Left lung (tissue), 10 donors: ENCODE results near the gene JARID2. TPM values are rescaled to one million over a fixed set of nuclear protein-coding genes. Genes with fewer than 3 reads are reported as not detected.
A peak's percentile ranks its signal among the peaks of the same experiment; 100 is the strongest.

Source experiments
- ATAC-seq: fragments of 200-7000 bp; cut with Tn5 transposase; one replicate; pipeline ENCODE4 v1.9.1; 2020; ENCODE audit warnings: moderate library complexity
- DNase-seq, 4 donors: peaks; one replicate each; pipeline ENCODE4 v3.0.0-alpha.2; 2013 to 2020
- H3K27ac ChIP-seq, 2 donors: fragments of 200-600 bp; sonication (generic) in 1 of 2; one replicate each; pipeline versions ENCODE4 v1.5.0 to v1.8.0; 2020 to 2021
- H3K27me3 ChIP-seq, 2 donors: fragments of 200-600 bp; sonication (generic) in 1 of 2; one replicate each; pipeline versions ENCODE4 v1.5.0 to v1.8.0; 2020 to 2021
- H3K36me3 ChIP-seq, 2 donors: fragments of 200-600 bp; sonication (generic) in 1 of 2; one replicate each; pipeline versions ENCODE4 v1.5.0 to v1.8.0; 2020 to 2021
- H3K4me1 ChIP-seq, 2 donors: fragments of 200-600 bp; one replicate each; pipeline ENCODE4 v1.8.0; 2021
- H3K4me3 ChIP-seq, 2 donors: fragments of 200-600 bp; sonication (generic) in 1 of 2; one replicate each; pipeline versions ENCODE4 v1.5.0 to v1.8.0; 2020 to 2021; ENCODE audit warnings: mild to moderate bottlenecking in 1 of 2
- H3K9me3 ChIP-seq, 2 donors: fragments of 200-600 bp; sonication (generic) in 1 of 2; one replicate each; pipeline versions ENCODE4 v1.5.0 to v1.8.0; 2020 to 2021
- intact Hi-C, 2 donors: fragments of 100-400 bp; cut with DNase I; formaldehyde crosslinking; loops; one replicate each; pipeline versions ENCODE4 v1.11.2 to v1.14.2; 2022
- polyA plus RNA-seq, 6 donors: library from polyadenylated mRNA; unstranded; fragments of 120-200 nt; gene quantifications; one replicate each; pipeline ENCODE4 v1.2.1, GENCODE V29; 2013; ENCODE audit not compliant: insufficient read length in 6 of 6
- total RNA-seq, 2 donors: library from RNA; stranded (reverse); fragmentation: NEBNext Ultra II Directional; extraction: Animal tissue kit (Norgen Biotek cat#: 25700); gene quantifications; one replicate each; pipeline ENCODE4 v1.2.1, GENCODE V29; 2021
- TF ChIP-seq, protein P1 (sequence below), 2 donors: fragments of 200-600 bp; sonication (generic) in 1 of 2; IDR thresholded peaks; one replicate each; pipeline versions ENCODE4 v1.5.0 to v1.8.0; 2021; ENCODE audit warnings: antibody characterized with exemption in 2 of 2
- donor health status: DM: no; HTN: yes; CAD: no.
- donor health status: DM: no; HTN: no; CAD: no.

Gene JARID2
- total and polyA plus RNA-seq, 8 donors: 10.2 to 19.4 (median 17.8) TPM

DNA sequence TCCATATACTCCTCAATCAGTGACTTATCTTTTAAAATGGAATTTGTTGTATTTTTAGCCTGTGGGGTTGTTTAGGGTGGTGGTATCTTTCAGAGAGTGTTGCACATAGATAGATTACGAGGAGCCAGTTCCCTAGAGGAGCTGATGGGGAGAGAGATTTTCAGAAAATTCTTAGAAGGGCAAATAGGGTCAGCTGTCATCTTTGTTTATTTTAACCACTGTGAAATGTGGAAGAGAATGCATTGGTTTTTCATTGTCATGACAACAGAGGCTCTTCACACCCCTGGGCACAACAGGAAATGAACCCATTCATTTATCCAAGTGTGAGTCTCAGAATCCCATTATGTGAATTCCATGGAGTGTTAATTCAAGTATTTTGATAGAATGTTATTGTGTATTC is 188.4 kb downstream of the JARID2 start:
- Histone ChIP-seq H3K27ac (no peak overlapping the region), H3K4me1 (peaks cover 27 to 87% of the 10 kb centered on the region in 2 donors), H3K27me3 (no peaks in the 10 kb centered on the region), H3K4me3 (no peak overlapping the region), H3K36me3 (no peaks in the 10 kb centered on the region), H3K9me3 (peaks cover 0 to 5% of the 10 kb centered on the region in 2 donors)
- intact Hi-C loops: no loop called here
- TF ChIP-seq, protein P1, sequence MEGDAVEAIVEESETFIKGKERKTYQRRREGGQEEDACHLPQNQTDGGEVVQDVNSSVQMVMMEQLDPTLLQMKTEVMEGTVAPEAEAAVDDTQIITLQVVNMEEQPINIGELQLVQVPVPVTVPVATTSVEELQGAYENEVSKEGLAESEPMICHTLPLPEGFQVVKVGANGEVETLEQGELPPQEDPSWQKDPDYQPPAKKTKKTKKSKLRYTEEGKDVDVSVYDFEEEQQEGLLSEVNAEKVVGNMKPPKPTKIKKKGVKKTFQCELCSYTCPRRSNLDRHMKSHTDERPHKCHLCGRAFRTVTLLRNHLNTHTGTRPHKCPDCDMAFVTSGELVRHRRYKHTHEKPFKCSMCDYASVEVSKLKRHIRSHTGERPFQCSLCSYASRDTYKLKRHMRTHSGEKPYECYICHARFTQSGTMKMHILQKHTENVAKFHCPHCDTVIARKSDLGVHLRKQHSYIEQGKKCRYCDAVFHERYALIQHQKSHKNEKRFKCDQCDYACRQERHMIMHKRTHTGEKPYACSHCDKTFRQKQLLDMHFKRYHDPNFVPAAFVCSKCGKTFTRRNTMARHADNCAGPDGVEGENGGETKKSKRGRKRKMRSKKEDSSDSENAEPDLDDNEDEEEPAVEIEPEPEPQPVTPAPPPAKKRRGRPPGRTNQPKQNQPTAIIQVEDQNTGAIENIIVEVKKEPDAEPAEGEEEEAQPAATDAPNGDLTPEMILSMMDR (IDR thresholded peaks at IDR 0.05): no peak
- ATAC-seq: no peak
- no peak for DNase-seq

DNA sequence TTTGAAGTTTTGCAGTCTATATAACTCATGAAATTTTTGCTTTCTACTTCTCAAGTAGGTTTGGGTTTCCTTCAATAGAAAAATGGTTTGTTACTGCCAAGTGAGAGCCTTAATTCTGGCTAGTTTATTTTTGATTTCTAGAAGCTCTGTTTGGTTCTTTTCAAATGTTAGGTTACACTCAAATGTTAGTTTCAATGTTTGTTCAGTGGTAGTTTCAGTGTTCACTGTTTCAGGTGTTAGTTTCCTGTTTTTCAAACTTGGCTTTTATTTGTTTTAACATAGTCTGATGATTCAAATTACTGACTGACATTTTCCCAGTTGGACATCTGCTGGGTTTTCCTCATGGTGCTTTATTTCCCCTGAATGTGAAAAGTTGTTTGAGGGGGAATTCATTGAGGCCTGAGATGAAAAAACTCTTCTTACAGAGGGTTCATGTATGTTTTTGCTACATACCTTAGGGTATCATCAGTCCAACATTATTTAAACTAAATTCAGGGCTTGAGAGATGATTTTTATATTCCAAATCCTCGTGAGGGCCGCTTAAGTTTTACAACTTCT is 189.0 kb downstream of the JARID2 start:
- peaks cover 0 to 5% of the 10 kb centered on the region in 2 donors for H3K9me3 ChIP-seq
- TF ChIP-seq, protein P1 (IDR thresholded peaks at IDR 0.05): no peak
- H3K36me3 ChIP-seq: no peaks in the 10 kb centered on the region
- no peak overlapping the region for H3K4me3 ChIP-seq
- DNase-seq (no peak), ATAC-seq (no peak)
- intact Hi-C loops: no loop called here
- H3K27me3 ChIP-seq: no peaks in the 10 kb centered on the region
- no peak overlapping the region for H3K27ac ChIP-seq
- peaks cover 30 to 87% of the 10 kb centered on the region in 2 donors for H3K4me1 ChIP-seq

GRCh38 chr6:15435468-15435867 is 189.6 kb downstream of the JARID2 start:
- intact Hi-C loops: no loop called here
- no peak for ATAC-seq
- H3K27ac ChIP-seq: no peak overlapping the region

DNA sequence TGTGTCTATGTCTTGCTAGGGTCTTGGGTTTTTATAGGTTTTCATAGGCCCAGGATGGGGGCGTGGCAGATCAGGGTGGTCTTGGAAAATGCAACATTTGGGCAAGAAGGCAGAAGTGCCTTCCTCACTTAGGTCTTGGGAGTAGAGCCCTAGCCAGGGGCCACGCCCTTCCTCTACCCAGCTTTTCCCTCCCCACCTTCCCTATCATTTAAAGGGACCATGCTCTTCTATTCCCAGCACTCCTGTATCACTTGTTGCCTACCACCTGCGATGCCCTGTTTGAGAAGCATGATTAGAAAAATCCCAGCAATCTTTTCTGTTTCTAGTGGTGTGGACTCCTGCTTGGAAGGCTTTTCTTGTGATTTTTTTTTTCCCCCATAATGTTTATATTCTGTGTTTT is 190.6 kb downstream of the JARID2 start:
- DNase-seq (no peak), ATAC-seq (peak; percentile 14)
- Histone ChIP-seq H3K27ac (no peak overlapping the region), H3K27me3 (no peaks in the 10 kb centered on the region), H3K36me3 (no peaks in the 10 kb centered on the region), H3K4me3 (no peak overlapping the region), H3K4me1 (peaks cover 17 to 87% of the 10 kb centered on the region in 2 donors), H3K9me3 (peaks cover 0 to 5% of the 10 kb centered on the region in 2 donors)
- intact Hi-C loops: no loop called here
- TF ChIP-seq, protein P1 (IDR thresholded peaks at IDR 0.05): no peak

More at GRCh38 chr6:15435468-15435867, 189.6 kb downstream of the JARID2 start:
- Histone ChIP-seq H3K9me3 (peaks cover 0 to 5% of the 10 kb centered on the region in 2 donors), H3K27me3 (no peaks in the 10 kb centered on the region), H3K4me1 (peaks cover 25 to 87% of the 10 kb centered on the region in 2 donors), H3K4me3 (no peak overlapping the region), H3K36me3 (no peaks in the 10 kb centered on the region)
- no peak for DNase-seq
- TF ChIP-seq, protein P1 (IDR thresholded peaks at IDR 0.05): no peak

GRCh38 chr6:15437090-15437635 is 191.3 kb downstream of the JARID2 start:
- peaks cover 0 to 5% of the 10 kb centered on the region in 2 donors for H3K9me3 ChIP-seq
- intact Hi-C loops: no loop called here
- DNase-seq (no peak), ATAC-seq (no peak)
- no peak overlapping the region for H3K27ac ChIP-seq
- H3K27me3 ChIP-seq: no peaks in the 10 kb centered on the region
- no peak overlapping the region for H3K4me3 ChIP-seq
- peaks cover 16 to 87% of the 10 kb centered on the region in 2 donors for H3K4me1 ChIP-seq
- H3K36me3 ChIP-seq: no peaks in the 10 kb centered on the region
- TF ChIP-seq, protein P1 (IDR thresholded peaks at IDR 0.05): no peak
